SK-N-SH (cell line): ENCODE measurements around the gene ENOPH1. TPM values are rescaled to one million over a fixed set of nuclear protein-coding genes. Genes with fewer than 3 reads are reported as not detected.

ENCODE experiments used
- CTCF ChIA-PET: fragments of 300-600, 350-600 bp; formaldehyde crosslinking; extraction: SDS; loops from one replicate; lab custom pipeline; 2021; lab: Yijun Ruan, JAX
- POLR2A ChIA-PET: fragments of 350-600 bp; sonication (Branson Sonifier 250); formaldehyde crosslinking; extraction: SDS; loops from one replicate; lab custom pipeline; 2020; ENCODE audit warnings: antibody characterized with exemption, inconsistent platforms; lab: Yijun Ruan, JAX
- DNase-seq: peaks from one replicate; pipeline ENCODE4 v3.0.0; 2012
- H2AFZ ChIP-seq: fragments of 200-600 bp; sonication (generic); 2 replicates; pipeline ENCODE4 v1.8.1; 2016; ENCODE audit warnings: antibody characterized with exemption, mild to moderate bottlenecking, low read depth
- H3F3A ChIP-seq: fragments of 200-600 bp; sonication (generic); replicated peaks from 2 replicates; pipeline ENCODE3; 2016; ENCODE audit warnings: antibody characterized with exemption, mild to moderate bottlenecking; ENCODE audit not compliant: insufficient read depth
- H3K27ac ChIP-seq, 2 experiments: fragments of 200-500 bp in 1 of 2; fragments of 200-600 bp in 1 of 2; sonication (Bioruptor generic) in 1 of 2; sonication (generic), shearing (Covaris generic) in 1 of 2; 2 replicates each; pipeline versions ENCODE4 v1.5.1 to v1.6.1; 2014 to 2016; ENCODE audit warnings: low read depth in 2 of 2, inconsistent platforms in 1 of 2, low read length in 1 of 2, mild to moderate bottlenecking in 1 of 2, mixed read lengths in 1 of 2
- H3K27me3 ChIP-seq: fragments of 200-600 bp; sonication (generic), shearing (Covaris generic); 2 replicates; pipeline ENCODE4 v1.6.1; 2016; ENCODE audit warnings: mixed run types; ENCODE audit not compliant: insufficient read depth
- H3K36me3 ChIP-seq, 2 experiments: fragments of 200-500 bp in 1 of 2; fragments of 200-600 bp in 1 of 2; sonication (Bioruptor generic) in 1 of 2; sonication (generic) in 1 of 2; replicated peaks in 1 of 2; 2 replicates each; pipeline versions ENCODE3 to v1.5.1; 2014 to 2016; ENCODE audit warnings: low read length in 1 of 2, mild to moderate bottlenecking in 1 of 2; ENCODE audit not compliant: insufficient read depth in 2 of 2, control insufficient read depth in 1 of 2
- H3K4me1 ChIP-seq, 2 experiments: fragments of 200-500 bp in 1 of 2; fragments of 200-600 bp in 1 of 2; sonication (Bioruptor generic) in 1 of 2; sonication (generic), shearing (Covaris generic) in 1 of 2; 2 replicates each; pipeline versions ENCODE4 v1.5.1 to v1.6.1; 2014 to 2016; ENCODE audit warnings: low read depth in 1 of 2, low read length in 1 of 2, mixed run types in 1 of 2; ENCODE audit not compliant: insufficient read depth in 2 of 2, control insufficient read depth in 1 of 2
- H3K4me2 ChIP-seq: fragments of 200-600 bp; sonication (generic), shearing (Covaris generic); 2 replicates; pipeline ENCODE4 v1.6.1; 2017; ENCODE audit warnings: mixed run types
- H3K4me3 ChIP-seq, 2 experiments: fragments of 200-500 bp in 1 of 2; fragments of 200-600 bp in 1 of 2; sonication (Bioruptor generic) in 1 of 2; sonication (generic), shearing (Covaris generic) in 1 of 2; 2 replicates each; pipeline versions ENCODE4 v1.5.1 to v1.8.1; 2014 to 2016; ENCODE audit warnings: low read depth in 2 of 2, inconsistent platforms in 1 of 2, low read length in 1 of 2, mild to moderate bottlenecking in 1 of 2, mixed read lengths in 1 of 2, moderate library complexity in 1 of 2
- H3K79me2 ChIP-seq: fragments of 200-600 bp; sonication (generic); 2 replicates; pipeline ENCODE4 v1.8.1; 2017; ENCODE audit warnings: mild to moderate bottlenecking; ENCODE audit not compliant: insufficient read depth
- H3K9ac ChIP-seq: fragments of 200-600 bp; sonication (generic); 2 replicates; pipeline ENCODE4 v1.6.1; 2017; ENCODE audit warnings: mixed run types
- H3K9me2 ChIP-seq: fragments of 200-600 bp; sonication (generic); 2 replicates; pipeline ENCODE4 v1.6.1; 2017; ENCODE audit warnings: mixed run types
- H3K9me3 ChIP-seq: fragments of 200-600 bp; sonication (generic); 2 replicates; pipeline ENCODE4 v1.6.1; 2017; ENCODE audit warnings: mixed run types, mild to moderate bottlenecking, moderate library complexity
- H4K20me1 ChIP-seq: fragments of 200-600 bp; sonication (generic); 2 replicates; pipeline ENCODE4 v1.6.1; 2017; ENCODE audit warnings: mild to moderate bottlenecking, mixed run types; ENCODE audit not compliant: insufficient read depth
- CHD2 ChIP-seq: fragments of 150-350 bp; IDR thresholded peaks from 2 replicates; pipeline ENCODE4 v1.6.1; 2018; ENCODE audit warnings: low read length; ENCODE audit not compliant: partially characterized antibody
- FOXM1 ChIP-seq: IDR thresholded peaks from 2 replicates; pipeline ENCODE4 v1.4.0; 2012; ENCODE audit warnings: low read depth, mild to moderate bottlenecking
- GABPA ChIP-seq: IDR thresholded peaks from 2 replicates; pipeline ENCODE4 v1.4.0; 2012; ENCODE audit warnings: low read depth, mild to moderate bottlenecking
- GATA2 ChIP-seq: sonication (generic); formaldehyde crosslinking; IDR thresholded peaks from 2 replicates; pipeline ENCODE4 v1.5.0; 2020; ENCODE audit warnings: mild to moderate bottlenecking, missing genetic modification reagents
- RCOR1 ChIP-seq: fragments of 150-350 bp; IDR thresholded peaks from 2 replicates; pipeline ENCODE4 v1.6.1; 2017; ENCODE audit warnings: antibody characterized with exemption, low read length
- RXRA ChIP-seq: IDR thresholded peaks from 2 replicates; pipeline ENCODE4 v1.4.0; 2012; ENCODE audit warnings: low read depth, mild to moderate bottlenecking, borderline replicate concordance
- SMC3 ChIP-seq: IDR thresholded peaks from 2 replicates; pipeline ENCODE4 v1.6.1; 2012; ENCODE audit warnings: low read depth, low read length, improper control_type of control experiment
- TCF12 ChIP-seq: IDR thresholded peaks from 2 replicates; pipeline ENCODE4 v1.4.0; 2012
- TEAD4 ChIP-seq: IDR thresholded peaks from 2 replicates; pipeline ENCODE4 v1.4.0; 2012; ENCODE audit warnings: mild to moderate bottlenecking, borderline replicate concordance; ENCODE audit not compliant: insufficient read depth
- YY1 ChIP-seq: IDR thresholded peaks from 2 replicates; pipeline ENCODE4 v1.4.0; 2012; ENCODE audit warnings: low read depth, mild to moderate bottlenecking
- WGBS: methylation state at CpG from one replicate; pipeline ENCODE4 v1.1.6; 2017; ENCODE audit warnings: low lambda C conversion rate; 5-methylcytosine and 5-hydroxymethylcytosine counted together
- polyA plus RNA-seq, 3 experiments: library from polyadenylated mRNA; depleted of rRNA; stranded (reverse); fragments of >200 nt; gene quantifications; 2 replicates each; pipeline ENCODE4 v1.2.3, GENCODE V29; 2012
- TF ChIP-seq, protein P1 (sequence below): fragments of 200-600 bp; sonication (generic); IDR thresholded peaks from 2 replicates; pipeline ENCODE4 v1.6.1; 2017; ENCODE audit warnings: antibody characterized with exemption, mild to moderate bottlenecking, moderate library complexity
- TF ChIP-seq, protein P2 (sequence below): fragments of 150-350 bp; IDR thresholded peaks from 2 replicates; pipeline ENCODE4 v1.6.1; 2017; ENCODE audit warnings: antibody characterized with exemption, low read length, low read depth, borderline replicate concordance
- TF ChIP-seq, protein P3 (sequence below): IDR thresholded peaks from 2 replicates; pipeline ENCODE4 v1.4.0; 2012; ENCODE audit warnings: low read depth
- TF ChIP-seq, protein P4 (sequence below): IDR thresholded peaks from 2 replicates; pipeline ENCODE4 v1.6.1; 2012; ENCODE audit warnings: mild to moderate bottlenecking, low read depth, low read length, moderate library complexity

The ENOPH1 gene
- polyA plus RNA-seq, 1 of the 3 experiments (the other 2 are of a cell fraction): 14.9 TPM

DNA sequence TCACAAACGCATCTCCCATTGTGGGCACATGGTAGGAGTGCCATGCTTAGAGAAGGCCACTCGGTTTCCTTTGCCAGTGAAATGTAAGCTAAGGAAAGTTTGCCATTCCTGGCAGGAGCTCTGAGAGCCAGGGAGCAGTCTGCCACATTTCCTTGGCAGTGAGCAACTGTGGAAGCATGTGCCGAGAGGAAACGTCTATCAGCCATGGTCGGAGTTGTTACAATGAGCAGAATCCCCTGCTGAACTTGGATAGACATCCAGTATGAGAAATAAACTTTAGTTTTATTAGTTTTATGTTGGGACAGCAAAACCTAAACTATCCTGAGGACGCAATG lies 51.1 kb downstream of the ENOPH1 start:
- Histone ChIP-seq H3K27ac (no peak overlapping the region), H3K9me2 (no peaks in the 10 kb centered on the region), H3K4me3 (no peak overlapping the region), H3K27me3 (no peaks in the 10 kb centered on the region), H3K9ac (no peak overlapping the region), H3K4me1 (no peaks in the 10 kb centered on the region), H3F3A (no peaks in the 10 kb centered on the region), H3K79me2 (no peaks in the 10 kb centered on the region), H2AFZ (no peak overlapping the region), H3K36me3 (peaks cover 0 to 8% of the 10 kb centered on the region in 2 experiments), H3K9me3 (no peaks in the 10 kb centered on the region), H3K4me2 (no peak overlapping the region), H4K20me1 (no peaks in the 10 kb centered on the region)
- WGBS: 84% methylated on average over 6 of the region's 6 CpGs
- ChIA-PET CTCF (no interaction called here), POLR2A (no interaction called here)
- no peak for DNase-seq
- no peak for TF ChIP-seq GABPA
- no peak for TF ChIP-seq GATA2 (CRISPR knock-in tag)
- no peak for TF ChIP-seq FOXM1
- TF ChIP-seq RCOR1: no peak
- TF ChIP-seq TEAD4: no peak
- TF ChIP-seq YY1: no peak

DNA sequence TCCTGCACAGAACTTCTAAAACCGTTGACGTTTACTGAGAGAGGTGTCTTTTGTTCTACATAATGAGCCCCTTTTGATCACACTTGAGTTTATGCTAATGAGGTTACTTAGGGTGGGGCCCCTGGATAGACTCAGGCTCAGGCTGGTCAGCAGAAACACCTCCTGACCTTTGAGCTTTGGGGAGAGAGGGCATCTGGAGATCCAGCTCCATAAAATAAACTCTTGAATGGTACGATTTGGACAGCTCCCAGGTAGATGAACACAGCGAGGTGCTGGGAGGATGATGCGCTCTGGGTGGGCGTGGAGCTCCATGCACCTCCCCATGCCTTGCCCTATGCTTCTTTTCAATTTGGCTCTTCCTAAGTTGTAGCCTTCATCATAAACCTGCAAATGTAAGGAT lies 52.0 kb downstream of the ENOPH1 start:
- TF ChIP-seq RCOR1: no peak
- TF ChIP-seq, protein P1, sequence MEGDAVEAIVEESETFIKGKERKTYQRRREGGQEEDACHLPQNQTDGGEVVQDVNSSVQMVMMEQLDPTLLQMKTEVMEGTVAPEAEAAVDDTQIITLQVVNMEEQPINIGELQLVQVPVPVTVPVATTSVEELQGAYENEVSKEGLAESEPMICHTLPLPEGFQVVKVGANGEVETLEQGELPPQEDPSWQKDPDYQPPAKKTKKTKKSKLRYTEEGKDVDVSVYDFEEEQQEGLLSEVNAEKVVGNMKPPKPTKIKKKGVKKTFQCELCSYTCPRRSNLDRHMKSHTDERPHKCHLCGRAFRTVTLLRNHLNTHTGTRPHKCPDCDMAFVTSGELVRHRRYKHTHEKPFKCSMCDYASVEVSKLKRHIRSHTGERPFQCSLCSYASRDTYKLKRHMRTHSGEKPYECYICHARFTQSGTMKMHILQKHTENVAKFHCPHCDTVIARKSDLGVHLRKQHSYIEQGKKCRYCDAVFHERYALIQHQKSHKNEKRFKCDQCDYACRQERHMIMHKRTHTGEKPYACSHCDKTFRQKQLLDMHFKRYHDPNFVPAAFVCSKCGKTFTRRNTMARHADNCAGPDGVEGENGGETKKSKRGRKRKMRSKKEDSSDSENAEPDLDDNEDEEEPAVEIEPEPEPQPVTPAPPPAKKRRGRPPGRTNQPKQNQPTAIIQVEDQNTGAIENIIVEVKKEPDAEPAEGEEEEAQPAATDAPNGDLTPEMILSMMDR: no peak
- TF ChIP-seq RXRA: no peak
- TF ChIP-seq, protein P2, sequence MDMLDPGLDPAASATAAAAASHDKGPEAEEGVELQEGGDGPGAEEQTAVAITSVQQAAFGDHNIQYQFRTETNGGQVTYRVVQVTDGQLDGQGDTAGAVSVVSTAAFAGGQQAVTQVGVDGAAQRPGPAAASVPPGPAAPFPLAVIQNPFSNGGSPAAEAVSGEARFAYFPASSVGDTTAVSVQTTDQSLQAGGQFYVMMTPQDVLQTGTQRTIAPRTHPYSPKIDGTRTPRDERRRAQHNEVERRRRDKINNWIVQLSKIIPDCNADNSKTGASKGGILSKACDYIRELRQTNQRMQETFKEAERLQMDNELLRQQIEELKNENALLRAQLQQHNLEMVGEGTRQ: no peak
- TF ChIP-seq TCF12: no peak
- TF ChIP-seq, protein P3, sequence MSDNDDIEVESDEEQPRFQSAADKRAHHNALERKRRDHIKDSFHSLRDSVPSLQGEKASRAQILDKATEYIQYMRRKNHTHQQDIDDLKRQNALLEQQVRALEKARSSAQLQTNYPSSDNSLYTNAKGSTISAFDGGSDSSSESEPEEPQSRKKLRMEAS: no peak
- TF ChIP-seq, protein P4, sequence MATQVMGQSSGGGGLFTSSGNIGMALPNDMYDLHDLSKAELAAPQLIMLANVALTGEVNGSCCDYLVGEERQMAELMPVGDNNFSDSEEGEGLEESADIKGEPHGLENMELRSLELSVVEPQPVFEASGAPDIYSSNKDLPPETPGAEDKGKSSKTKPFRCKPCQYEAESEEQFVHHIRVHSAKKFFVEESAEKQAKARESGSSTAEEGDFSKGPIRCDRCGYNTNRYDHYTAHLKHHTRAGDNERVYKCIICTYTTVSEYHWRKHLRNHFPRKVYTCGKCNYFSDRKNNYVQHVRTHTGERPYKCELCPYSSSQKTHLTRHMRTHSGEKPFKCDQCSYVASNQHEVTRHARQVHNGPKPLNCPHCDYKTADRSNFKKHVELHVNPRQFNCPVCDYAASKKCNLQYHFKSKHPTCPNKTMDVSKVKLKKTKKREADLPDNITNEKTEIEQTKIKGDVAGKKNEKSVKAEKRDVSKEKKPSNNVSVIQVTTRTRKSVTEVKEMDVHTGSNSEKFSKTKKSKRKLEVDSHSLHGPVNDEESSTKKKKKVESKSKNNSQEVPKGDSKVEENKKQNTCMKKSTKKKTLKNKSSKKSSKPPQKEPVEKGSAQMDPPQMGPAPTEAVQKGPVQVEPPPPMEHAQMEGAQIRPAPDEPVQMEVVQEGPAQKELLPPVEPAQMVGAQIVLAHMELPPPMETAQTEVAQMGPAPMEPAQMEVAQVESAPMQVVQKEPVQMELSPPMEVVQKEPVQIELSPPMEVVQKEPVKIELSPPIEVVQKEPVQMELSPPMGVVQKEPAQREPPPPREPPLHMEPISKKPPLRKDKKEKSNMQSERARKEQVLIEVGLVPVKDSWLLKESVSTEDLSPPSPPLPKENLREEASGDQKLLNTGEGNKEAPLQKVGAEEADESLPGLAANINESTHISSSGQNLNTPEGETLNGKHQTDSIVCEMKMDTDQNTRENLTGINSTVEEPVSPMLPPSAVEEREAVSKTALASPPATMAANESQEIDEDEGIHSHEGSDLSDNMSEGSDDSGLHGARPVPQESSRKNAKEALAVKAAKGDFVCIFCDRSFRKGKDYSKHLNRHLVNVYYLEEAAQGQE: no peak
- TF ChIP-seq CHD2: no peak
- no peak for TF ChIP-seq SMC3
- H3K27me3 ChIP-seq: no peaks in the 10 kb centered on the region
- CTCF ChIA-PET: no interaction called here

More for the DNA sequence above, 52.0 kb downstream of the ENOPH1 start:
- Histone ChIP-seq H3K4me3 (no peak overlapping the region), H3K27ac (no peak overlapping the region), H3K79me2 (no peaks in the 10 kb centered on the region), H4K20me1 (no peaks in the 10 kb centered on the region), H2AFZ (no peak overlapping the region), H3K4me2 (no peak overlapping the region), H3K9me3 (no peaks in the 10 kb centered on the region), H3K9ac (no peak overlapping the region), H3K36me3 (peaks cover 0 to 8% of the 10 kb centered on the region in 2 experiments), H3K4me1 (no peaks in the 10 kb centered on the region), H3K9me2 (no peaks in the 10 kb centered on the region), H3F3A (no peaks in the 10 kb centered on the region)
- no peak for DNase-seq
- 87% methylated on average over 6 of the region's 6 CpGs for WGBS
- POLR2A ChIA-PET: no interaction called here
